ENCODE data around the gene ATAD3C.
A peak's percentile ranks its signal among the peaks of the same experiment; 100 is the strongest.
"Not testable (repeated sequence)": the region's sequence is repeated elsewhere in the genome, so short reads cannot be mapped to it uniquely, and the experiment has no call there.

The ATAD3C gene, protein sequence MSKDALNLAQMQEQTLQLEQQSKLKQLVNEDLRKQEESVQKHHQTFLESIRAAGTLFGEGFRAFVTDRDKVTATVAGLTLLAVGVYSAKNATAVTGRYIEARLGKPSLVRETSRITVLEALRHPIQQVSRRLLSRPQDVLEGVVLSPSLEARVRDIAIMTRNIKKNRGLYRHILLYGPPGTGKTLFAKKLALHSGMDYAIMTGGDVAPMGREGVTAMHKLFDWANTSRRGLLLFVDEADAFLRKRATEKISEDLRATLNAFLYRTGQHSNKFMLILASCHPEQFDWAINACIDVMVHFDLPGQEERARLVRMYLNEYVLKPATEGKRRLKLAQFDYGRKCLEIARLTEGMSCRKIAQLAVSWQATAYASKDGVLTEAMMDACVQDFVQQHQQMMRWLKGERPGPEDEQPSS

DNA sequence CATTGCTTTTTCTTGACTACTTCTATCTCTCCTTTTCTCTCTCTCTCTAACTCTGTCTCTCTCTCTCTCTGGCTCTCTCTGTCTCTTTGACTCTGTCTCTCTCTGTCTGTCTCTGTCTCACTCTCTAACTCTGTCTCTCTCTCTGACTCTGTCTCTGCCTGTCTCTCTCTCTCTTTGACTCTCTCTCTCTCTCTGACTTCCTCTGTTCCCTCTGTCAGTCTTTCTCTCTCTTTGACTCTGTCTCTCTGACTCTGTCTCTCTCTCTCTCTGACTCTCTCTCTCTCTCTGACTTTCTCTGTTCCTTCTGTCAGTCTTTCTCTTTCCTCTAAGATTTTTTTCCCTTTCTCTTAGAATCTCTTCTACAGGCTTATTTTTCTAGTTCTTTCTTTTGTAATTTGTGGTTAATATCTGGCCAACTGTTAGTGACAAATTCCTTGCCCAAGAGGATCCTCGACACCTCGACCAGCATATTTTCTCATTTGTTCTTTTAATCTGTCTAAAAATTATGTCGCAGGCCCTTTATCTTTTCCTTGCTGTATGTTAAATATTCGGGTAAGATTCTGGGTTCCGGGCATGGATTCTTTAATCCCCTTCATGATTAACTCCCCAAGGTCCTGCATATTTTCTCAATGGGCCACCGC, at the start of gene ATAD3C:
Gene ATAD3C (plus strand): TSS at position 591 of the 641 bp plus-strand sequence. CDS start 995 bp downstream, outside the sequence.
- Histone ChIP-seq H3K27ac (ENCODE audit: low read length) (no peak within 1 kb of the TSS), H3K4me3 (ENCODE audit: low read length) (no peak within 1 kb of the TSS), H3K4me1 (ENCODE audit: insufficient read depth, low read length) (no peaks in the 10 kb centered on the region), H3K9ac (ENCODE audit: low read depth, low read length) (no peak within 1 kb of the TSS), H3K9me3 (ENCODE audit: insufficient read depth, low read depth, low read length) (no peaks in the 10 kb centered on the region), H3K36me3 (ENCODE audit: insufficient read depth, low read depth, low read length) (no peaks in the 10 kb centered on the region), H3K27me3 (ENCODE audit: insufficient read depth, low read length) (no peaks in the 10 kb centered on the region)

DNA sequence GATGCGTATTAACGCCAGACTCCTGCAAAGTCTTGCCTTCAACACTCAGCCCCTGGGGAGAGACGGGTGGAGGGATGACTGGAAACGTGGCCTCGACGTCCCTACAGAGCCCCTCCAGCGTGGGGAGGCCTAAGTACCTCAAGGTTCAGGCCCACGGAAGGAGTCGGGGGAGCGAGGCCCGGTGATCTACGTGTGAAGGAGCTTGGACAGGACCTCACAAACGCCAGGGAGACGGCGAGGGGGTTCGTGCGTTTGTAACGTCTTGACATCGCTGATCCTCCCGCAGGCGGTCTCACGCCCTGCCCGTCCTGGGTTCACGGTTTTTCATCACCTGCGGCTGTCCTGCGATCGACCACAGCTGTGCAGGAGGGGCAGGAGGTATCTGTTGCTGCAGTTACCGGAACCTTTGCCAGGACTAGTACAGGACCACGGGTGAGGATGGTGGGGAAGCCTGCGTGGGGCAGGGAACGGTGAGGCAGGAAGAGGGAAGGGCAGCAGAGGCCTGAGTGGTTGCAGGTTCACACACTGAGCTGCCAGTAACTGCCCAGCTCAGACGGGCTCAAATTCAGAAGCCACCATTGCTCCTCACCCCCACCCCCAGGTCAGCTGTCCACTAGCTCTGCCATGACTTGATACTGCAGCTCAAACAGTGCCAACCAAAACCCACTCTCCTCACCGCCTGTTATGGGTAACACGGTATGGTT, 49.5 kb upstream of the ATAD3C start:
- H3K9ac ChIP-seq (ENCODE audit: low read depth, low read length) = peak overlapping the region; percentile 98

GRCh38 chr1:1400576-1401456, 48.7 kb upstream of the ATAD3C start:
- peaks cover 75% of the 10 kb centered on the region for H3K36me3 ChIP-seq (ENCODE audit: insufficient read depth, low read depth, low read length)

More for the DNA sequence above, 49.5 kb upstream of the ATAD3C start:
- Histone ChIP-seq H3K4me1 (ENCODE audit: insufficient read depth, low read length) (peaks cover 11% of the 10 kb centered on the region), H3K9me3 (ENCODE audit: insufficient read depth, low read depth, low read length) (no peaks in the 10 kb centered on the region), H3K27me3 (ENCODE audit: insufficient read depth, low read length) (no peaks in the 10 kb centered on the region), H3K27ac (ENCODE audit: low read length) (peak overlapping the region; percentile 77), H3K4me3 (ENCODE audit: low read length) (peak overlapping the region; percentile 98), H3K36me3 (ENCODE audit: insufficient read depth, low read depth, low read length) (peaks cover 75% of the 10 kb centered on the region)

GRCh38 chr1:1401457-1402010, 48.0 kb upstream of the ATAD3C start:
- no peak overlapping the region for H3K27ac ChIP-seq (ENCODE audit: low read length)
- no peaks in the 10 kb centered on the region for H3K27me3 ChIP-seq (ENCODE audit: insufficient read depth, low read length)
- H3K36me3 ChIP-seq (ENCODE audit: insufficient read depth, low read depth, low read length) = peaks cover 75% of the 10 kb centered on the region
- peaks cover 11% of the 10 kb centered on the region for H3K4me1 ChIP-seq (ENCODE audit: insufficient read depth, low read length)
- H3K9me3 ChIP-seq (ENCODE audit: insufficient read depth, low read depth, low read length) = no peaks in the 10 kb centered on the region
- no peak overlapping the region for H3K4me3 ChIP-seq (ENCODE audit: low read length)
- H3K9ac ChIP-seq (ENCODE audit: low read depth, low read length) = no peak overlapping the region; the same call in 1 of the 2 replicates

More at GRCh38 chr1:1400576-1401456, 48.7 kb upstream of the ATAD3C start:
- H3K27me3 ChIP-seq (ENCODE audit: insufficient read depth, low read length) = no peaks in the 10 kb centered on the region
- no peak overlapping the region for H3K27ac ChIP-seq (ENCODE audit: low read length)
- H3K4me3 ChIP-seq (ENCODE audit: low read length) = peak overlapping the region; percentile 98
- H3K9ac ChIP-seq (ENCODE audit: low read depth, low read length) = peak overlapping the region; percentile 98; the same call in 1 of the 2 replicates
- no peaks in the 10 kb centered on the region for H3K9me3 ChIP-seq (ENCODE audit: insufficient read depth, low read depth, low read length)
- H3K4me1 ChIP-seq (ENCODE audit: insufficient read depth, low read length) = peaks cover 11% of the 10 kb centered on the region

DNA sequence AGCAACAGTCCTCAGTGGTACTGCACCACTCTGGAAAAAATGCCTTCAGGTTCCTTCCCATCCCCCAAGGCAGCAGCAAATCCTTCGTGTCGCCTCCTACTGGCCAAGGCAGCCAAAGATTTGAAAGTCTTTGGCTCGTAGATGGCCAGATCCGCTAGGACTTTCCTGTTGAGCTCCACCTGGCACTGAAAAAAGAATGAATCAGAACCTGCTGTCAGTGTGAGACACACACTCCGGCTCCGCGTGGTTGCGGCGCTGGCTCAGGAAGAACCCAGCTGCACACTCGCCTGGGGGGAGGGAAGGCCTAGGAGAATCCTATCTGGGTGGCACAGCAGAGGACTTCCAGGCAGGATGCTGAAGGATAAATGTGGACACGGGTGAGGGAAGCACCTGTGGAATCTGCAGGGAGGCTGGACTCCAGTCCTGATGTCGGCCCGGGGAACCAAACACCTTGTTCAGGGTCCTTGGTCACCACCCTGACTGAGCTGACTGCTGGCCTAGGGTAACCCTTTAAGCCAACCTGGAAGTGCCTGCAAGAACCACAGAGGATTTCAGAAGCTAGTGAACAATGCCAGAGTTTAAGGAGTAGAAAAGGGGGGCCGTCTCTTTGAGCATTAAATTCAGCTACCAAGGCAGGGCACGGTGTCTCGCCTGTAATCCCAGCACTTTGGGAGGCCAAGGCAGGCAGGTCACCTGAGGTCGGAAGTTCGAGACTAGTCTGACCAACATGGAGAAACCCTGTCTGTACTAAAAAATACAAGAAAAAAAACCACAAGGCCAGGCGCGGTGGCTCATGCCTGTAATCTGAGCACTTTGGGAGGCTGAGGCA, 47.2 kb upstream of the ATAD3C start:
- Histone ChIP-seq H3K27ac (ENCODE audit: low read length) (no peak overlapping the region), H3K9me3 (ENCODE audit: insufficient read depth, low read depth, low read length) (no peaks in the 10 kb centered on the region), H3K27me3 (ENCODE audit: insufficient read depth, low read length) (no peaks in the 10 kb centered on the region), H3K4me1 (ENCODE audit: insufficient read depth, low read length) (peaks cover 11% of the 10 kb centered on the region), H3K9ac (ENCODE audit: low read depth, low read length) (no peak overlapping the region), H3K4me3 (ENCODE audit: low read length) (no peak overlapping the region), H3K36me3 (ENCODE audit: insufficient read depth, low read depth, low read length) (peaks cover 69% of the 10 kb centered on the region)

- H3K36me3 ChIP-seq (ENCODE audit: insufficient read depth, low read depth, low read length) = peaks cover 62% of the 10 kb centered on the region
- H3K27ac ChIP-seq (ENCODE audit: low read length); H3K9me3 ChIP-seq (ENCODE audit: insufficient read depth, low read depth, low read length); H3K27me3 ChIP-seq (ENCODE audit: insufficient read depth, low read length); H3K4me3 ChIP-seq (ENCODE audit: low read length); H3K9ac ChIP-seq (ENCODE audit: low read depth, low read length): not testable (repeated sequence)
- peaks cover 11% of the 10 kb centered on the region for H3K4me1 ChIP-seq (ENCODE audit: insufficient read depth, low read length)
Measured at GRCh38 chr1:1402901-1403392, 46.5 kb upstream of the ATAD3C start.

DNA sequence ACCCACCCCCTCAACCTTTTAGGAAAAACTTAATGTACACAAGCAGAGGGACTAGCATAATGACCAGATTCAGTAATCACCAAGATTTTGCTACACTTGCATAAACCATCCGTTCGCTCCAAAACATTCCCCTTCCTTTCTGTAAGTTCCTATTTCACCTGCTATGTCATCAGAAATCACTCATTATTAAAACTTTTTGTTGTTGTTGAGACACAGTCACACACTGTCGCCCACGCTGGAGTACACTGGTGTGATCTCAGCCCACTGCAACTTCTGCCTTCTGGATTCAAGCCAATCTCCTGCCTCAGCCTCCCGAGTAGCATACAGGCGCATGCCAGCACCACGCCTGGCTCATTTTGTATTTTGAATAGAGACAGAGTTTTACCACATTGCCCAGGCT, 45.8 kb upstream of the ATAD3C start:
- H3K27me3 ChIP-seq (ENCODE audit: insufficient read depth, low read length) = no peaks in the 10 kb centered on the region
- H3K36me3 ChIP-seq (ENCODE audit: insufficient read depth, low read depth, low read length) = peaks cover 65% of the 10 kb centered on the region
- no peaks in the 10 kb centered on the region for H3K9me3 ChIP-seq (ENCODE audit: insufficient read depth, low read depth, low read length)
- H3K9ac ChIP-seq (ENCODE audit: low read depth, low read length) = no peak overlapping the region
- no peak overlapping the region for H3K27ac ChIP-seq (ENCODE audit: low read length)
- no peak overlapping the region for H3K4me3 ChIP-seq (ENCODE audit: low read length)
- H3K4me1 ChIP-seq (ENCODE audit: insufficient read depth, low read length) = peaks cover 15% of the 10 kb centered on the region

DNA sequence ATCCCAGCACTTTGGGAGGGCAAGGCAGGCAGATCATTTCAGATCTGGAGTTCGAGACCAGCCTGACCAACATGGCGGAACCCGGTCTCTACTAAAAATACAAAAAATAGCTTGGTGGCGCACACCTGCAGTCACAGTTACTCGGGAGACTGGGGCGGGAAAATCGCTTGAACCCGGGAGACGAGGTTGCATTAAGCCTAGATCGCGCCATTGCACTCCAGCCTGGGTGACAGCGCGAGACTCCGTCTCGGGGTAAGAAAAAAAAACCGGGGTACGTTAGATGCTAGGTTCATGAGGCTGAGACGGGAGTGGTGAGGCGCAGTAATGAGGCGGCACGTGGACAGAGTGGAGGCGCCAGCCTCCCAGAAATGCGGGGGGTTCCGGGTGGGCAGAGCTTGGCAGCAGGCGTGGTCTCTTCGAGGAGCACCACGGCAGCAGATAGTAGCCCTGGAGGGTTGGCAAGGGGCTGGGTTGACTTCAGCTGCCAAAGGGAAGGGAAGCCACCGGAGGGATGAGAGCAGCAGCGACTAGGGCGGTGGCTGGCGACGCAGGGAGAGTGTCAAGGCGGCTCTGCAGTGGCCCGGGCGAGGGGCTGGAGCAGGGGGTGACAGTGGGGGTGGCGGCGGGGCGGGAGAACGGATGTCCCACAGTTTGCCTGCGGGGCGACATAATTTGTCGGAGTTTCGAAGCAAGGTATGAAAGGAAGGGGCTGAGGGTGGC, 43.2 kb upstream of the ATAD3C start:
- Histone ChIP-seq H3K9me3 (ENCODE audit: insufficient read depth, low read depth, low read length) (no peaks in the 10 kb centered on the region), H3K36me3 (ENCODE audit: insufficient read depth, low read depth, low read length) (peaks cover 58% of the 10 kb centered on the region), H3K4me3 (ENCODE audit: low read length) (peak overlapping the region; percentile 97), H3K4me1 (ENCODE audit: insufficient read depth, low read length) (peaks cover 13% of the 10 kb centered on the region), H3K9ac (ENCODE audit: low read depth, low read length) (peak overlapping the region; percentile 98), H3K27me3 (ENCODE audit: insufficient read depth, low read length) (no peaks in the 10 kb centered on the region), H3K27ac (ENCODE audit: low read length) (peak overlapping the region; percentile 75)

DNA sequence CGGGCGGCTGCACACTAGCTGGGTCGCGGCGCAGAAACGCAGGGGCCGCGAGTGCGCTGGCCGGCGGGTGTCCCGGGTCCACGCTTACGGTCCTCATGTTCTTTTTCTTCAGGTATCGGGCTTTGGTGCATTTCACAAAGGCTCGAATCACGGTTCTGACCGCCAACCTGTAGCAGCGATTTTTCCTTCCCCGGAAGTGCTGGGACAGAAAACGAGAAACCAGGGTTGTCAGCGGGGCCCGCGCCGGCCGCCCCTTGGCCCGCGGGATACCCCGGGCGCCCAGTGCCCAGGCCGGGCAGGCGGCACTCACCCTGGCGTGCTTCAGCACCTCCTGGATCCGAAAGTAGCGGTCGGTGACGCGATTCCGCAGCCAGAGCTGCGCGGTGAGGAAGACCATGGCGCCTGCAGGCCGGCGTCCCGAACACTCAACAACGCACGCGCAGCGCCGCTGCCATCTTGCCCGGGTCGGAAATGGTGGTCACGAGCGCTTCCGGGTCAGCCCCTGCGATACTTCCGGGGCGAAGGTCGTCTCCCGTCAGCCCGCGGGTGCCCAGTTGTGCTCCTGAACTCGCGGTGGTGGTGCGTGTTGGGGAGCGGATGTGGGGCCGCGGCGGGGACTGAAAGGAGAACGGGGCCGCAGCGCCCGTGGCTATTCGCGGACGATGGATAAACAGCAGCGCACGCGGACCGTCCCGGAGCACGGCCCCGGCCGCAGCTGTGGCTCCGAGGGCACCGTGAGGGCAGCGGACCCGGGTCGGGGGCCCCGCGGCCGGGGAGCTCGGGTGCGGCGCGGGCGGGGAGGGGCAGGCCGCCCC, 42.5 kb upstream of the ATAD3C start, which contains the start of gene MRPL20:
Gene MRPL20 (minus strand): TSS at position 473 of the 815 bp plus-strand sequence. CDS start 76 bp downstream, at position 397.
- Histone ChIP-seq H3K27me3 (ENCODE audit: insufficient read depth, low read length) (no peaks in the 10 kb centered on the region), H3K9me3 (ENCODE audit: insufficient read depth, low read depth, low read length) (peaks cover 5% of the 10 kb centered on the region; the same call in 1 of the 2 replicates), H3K9ac (ENCODE audit: low read depth, low read length) (peak within 1 kb of the TSS; percentile 98), H3K36me3 (ENCODE audit: insufficient read depth, low read depth, low read length) (peaks cover 50% of the 10 kb centered on the region), H3K4me3 (ENCODE audit: low read length) (peak within 1 kb of the TSS; percentile 97), H3K27ac (ENCODE audit: low read length) (peak within 1 kb of the TSS; percentile 75), H3K4me1 (ENCODE audit: insufficient read depth, low read length) (peaks cover 12% of the 10 kb centered on the region; the same call in 1 of the 2 replicates)

Data from iPS-20b (cell line).